ENCODE data around the gene PIM3.

PIM3 gene

GRCh38 chr22:49921508-49922278, 38.9 kb upstream of the PIM3 start:
- DNase-seq (ENCODE audit: low read depth), result no peak
- TF ChIP-seq CTCF (IDR thresholded peaks at IDR 0.05; ENCODE audit: low read depth, low read length), result no peak
- TF ChIP-seq MAX (IDR thresholded peaks at IDR 0.05; ENCODE audit: low read depth, low read length), result no peak
- TF ChIP-seq POLR2A (IDR thresholded peaks at IDR 0.05; ENCODE audit: extremely low read depth, insufficient read length), result no peak
- TF ChIP-seq MYC (IDR thresholded peaks at IDR 0.05; ENCODE audit: low read depth, low read length), result no peak
- no peak overlapping the region for H3K4me3 ChIP-seq (ENCODE audit: low read depth, low read length)

DNA sequence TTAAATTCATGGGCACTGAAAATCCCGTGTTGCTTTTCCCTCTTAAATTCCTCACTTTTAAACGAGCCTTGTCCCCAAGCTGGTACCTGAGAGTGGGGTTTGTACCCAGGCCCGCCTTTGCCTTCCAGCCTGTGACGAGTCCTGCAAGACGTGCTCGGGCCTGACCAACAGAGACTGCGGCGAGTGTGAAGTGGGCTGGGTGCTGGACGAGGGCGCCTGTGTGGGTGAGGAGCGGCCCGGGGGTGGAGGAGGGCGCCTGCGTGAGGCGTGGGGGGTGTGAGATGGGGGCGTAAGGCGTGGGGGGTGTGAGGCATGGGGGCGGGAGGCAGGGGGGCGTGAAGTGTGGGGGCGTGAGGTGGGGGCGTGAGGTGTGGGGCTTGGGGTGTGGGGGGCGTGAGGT, 38.1 kb upstream of the PIM3 start:
- no peak overlapping the region for H3K4me3 ChIP-seq (ENCODE audit: low read depth, low read length)
- DNase-seq (ENCODE audit: low read depth), result no peak
- TF ChIP-seq MAX (IDR thresholded peaks at IDR 0.05; ENCODE audit: low read depth, low read length), result no peak
- no peak for TF ChIP-seq POLR2A (IDR thresholded peaks at IDR 0.05; ENCODE audit: extremely low read depth, insufficient read length)
- TF ChIP-seq CTCF (IDR thresholded peaks at IDR 0.05; ENCODE audit: low read depth, low read length), result no peak
- TF ChIP-seq MYC (IDR thresholded peaks at IDR 0.05; ENCODE audit: low read depth, low read length), result no peak

- DNase-seq (ENCODE audit: low read depth), result no peak
- no peak overlapping the region for H3K4me3 ChIP-seq (ENCODE audit: low read depth, low read length)
- no peak for TF ChIP-seq MYC (IDR thresholded peaks at IDR 0.05; ENCODE audit: low read depth, low read length)
- no peak for TF ChIP-seq CTCF (IDR thresholded peaks at IDR 0.05; ENCODE audit: low read depth, low read length)
- no peak for TF ChIP-seq MAX (IDR thresholded peaks at IDR 0.05; ENCODE audit: low read depth, low read length)
- no peak for TF ChIP-seq POLR2A (IDR thresholded peaks at IDR 0.05; ENCODE audit: extremely low read depth, insufficient read length)
Measured at GRCh38 chr22:49922926-49923325, 37.6 kb upstream of the PIM3 start.

GRCh38 chr22:49923445-49923844, 37.1 kb upstream of the PIM3 start:
- TF ChIP-seq CTCF (IDR thresholded peaks at IDR 0.05; ENCODE audit: low read depth, low read length) (peak; percentile 21), MAX (IDR thresholded peaks at IDR 0.05; ENCODE audit: low read depth, low read length) (no peak)
- no peak overlapping the region for H3K4me3 ChIP-seq (ENCODE audit: low read depth, low read length)
- DNase-seq (ENCODE audit: low read depth), result peak; percentile 54

DNA sequence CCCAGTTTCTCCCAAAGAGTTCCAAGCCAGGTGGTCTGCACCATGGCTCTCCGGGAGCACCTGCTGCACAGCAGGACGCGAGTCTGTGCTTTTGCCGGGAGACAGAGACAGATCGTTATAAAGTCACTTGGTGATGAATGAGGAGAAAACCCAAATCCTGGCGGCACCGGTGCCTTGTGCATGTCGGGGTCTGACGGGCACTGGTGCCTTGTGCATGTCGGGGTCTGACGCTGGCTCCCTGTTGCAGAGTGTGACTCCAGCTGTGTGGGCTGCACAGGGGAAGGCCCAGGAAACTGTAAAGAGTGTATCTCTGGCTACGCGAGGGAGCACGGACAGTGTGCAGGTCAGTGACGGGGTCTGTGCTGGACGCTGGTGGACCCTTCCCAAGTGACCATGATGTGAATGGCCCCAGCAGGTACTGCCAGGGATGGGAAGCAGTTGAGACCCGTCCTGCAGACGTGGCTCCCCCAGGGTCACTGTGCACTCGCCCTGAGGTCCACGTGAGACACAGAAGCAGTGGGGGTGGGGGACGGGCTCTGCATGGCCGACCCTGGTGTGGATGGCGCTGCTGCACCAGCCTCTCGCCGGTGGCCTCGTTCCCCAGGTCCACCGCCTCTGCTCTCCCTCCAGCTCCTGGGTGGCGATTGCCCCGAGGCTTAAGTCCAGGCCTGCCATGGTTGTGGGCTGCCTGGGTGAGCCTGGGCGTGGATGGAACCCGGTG, 36.3 kb upstream of the PIM3 start:
- no peak overlapping the region for H3K4me3 ChIP-seq (ENCODE audit: low read depth, low read length)
- no peak for DNase-seq (ENCODE audit: low read depth)
- TF ChIP-seq POLR2A (IDR thresholded peaks at IDR 0.05; ENCODE audit: extremely low read depth, insufficient read length) (no peak), MYC (IDR thresholded peaks at IDR 0.05; ENCODE audit: low read depth, low read length) (no peak), CTCF (IDR thresholded peaks at IDR 0.05; ENCODE audit: low read depth, low read length) (no peak), MAX (IDR thresholded peaks at IDR 0.05; ENCODE audit: low read depth, low read length) (no peak)

All from NB4 (cell line).